Measurements from ENCODE around the gene YIPF3.
"Not testable (repeated sequence)": the region's sequence is repeated elsewhere in the genome, so short reads cannot be mapped to it uniquely, and the experiment has no call there.

YIPF3 gene

DNA sequence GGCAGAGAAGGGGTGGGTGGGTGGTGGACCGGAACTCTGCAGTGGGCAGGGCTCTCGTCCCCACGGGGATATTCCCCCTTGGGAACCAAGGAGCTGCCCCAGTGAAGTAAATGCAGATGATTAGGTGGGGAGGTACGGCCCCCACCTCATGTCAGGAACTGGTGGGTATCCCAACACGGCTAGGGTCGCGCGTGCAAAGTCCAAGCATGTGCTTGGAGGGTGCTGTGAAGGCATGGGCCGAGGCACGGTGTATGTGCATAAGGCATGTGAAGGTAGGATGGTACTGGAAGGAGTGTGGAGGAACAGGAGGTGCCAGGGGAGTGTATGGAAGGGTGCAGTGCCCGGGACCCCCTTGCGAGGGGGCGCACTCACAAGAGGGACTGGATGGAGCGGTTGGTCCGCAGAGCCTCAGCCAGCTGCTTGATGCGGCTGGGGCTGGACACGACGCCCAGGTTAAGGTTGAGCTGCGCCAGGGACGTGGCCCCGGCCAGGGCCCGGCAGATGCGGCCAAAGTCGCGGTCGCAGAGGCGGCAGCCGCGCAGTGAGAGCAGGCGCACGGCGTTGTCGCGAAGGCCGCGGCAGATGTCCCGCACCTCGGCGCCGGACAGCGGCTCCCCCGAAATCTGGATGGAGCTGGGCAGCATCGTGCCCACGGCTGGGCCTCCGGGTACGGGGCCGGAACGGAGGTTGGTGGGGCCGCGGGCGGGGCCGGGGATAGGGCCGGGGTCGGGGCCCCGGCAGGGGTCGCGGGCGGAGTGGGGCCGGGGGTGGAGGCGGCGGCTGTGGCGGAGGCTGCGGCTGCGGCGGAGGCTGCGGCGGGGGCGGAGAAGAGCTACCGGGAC lies 7.4 kb downstream of the YIPF3 start:
- no peak for FAIRE-seq

DNA sequence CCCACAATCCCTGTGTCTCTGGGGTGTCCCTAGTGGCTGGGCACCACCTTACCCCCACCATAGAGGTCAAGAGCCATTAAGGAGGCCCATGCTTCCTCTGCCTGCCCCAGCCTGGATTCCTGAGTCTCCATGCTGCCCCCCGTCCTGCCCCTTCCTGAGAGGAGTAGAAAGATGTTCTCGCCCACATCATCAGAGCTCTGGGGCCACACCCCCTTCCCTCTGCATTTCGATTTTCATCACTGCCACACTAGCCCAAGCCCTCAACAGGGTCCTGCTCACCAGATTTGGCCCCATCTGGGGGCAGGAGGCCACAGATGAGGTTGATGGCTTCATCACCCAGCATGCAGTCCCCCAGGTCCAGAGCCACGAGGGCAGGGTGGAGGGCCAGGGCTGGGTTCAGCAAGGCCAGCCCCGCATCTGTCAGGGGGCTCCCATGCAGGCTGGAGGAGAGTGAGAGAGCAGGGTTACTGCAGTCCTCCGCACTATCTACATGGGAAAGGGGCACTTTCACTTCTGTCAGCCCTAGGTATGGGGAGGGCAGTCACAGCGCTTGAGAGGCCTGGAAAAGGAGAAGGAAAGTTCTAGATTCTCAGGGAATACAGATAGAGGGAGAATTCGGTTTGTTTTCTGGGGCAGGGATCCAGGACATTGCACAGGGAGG lies 8.1 kb downstream of the YIPF3 start:
- FAIRE-seq = no peak

DNA sequence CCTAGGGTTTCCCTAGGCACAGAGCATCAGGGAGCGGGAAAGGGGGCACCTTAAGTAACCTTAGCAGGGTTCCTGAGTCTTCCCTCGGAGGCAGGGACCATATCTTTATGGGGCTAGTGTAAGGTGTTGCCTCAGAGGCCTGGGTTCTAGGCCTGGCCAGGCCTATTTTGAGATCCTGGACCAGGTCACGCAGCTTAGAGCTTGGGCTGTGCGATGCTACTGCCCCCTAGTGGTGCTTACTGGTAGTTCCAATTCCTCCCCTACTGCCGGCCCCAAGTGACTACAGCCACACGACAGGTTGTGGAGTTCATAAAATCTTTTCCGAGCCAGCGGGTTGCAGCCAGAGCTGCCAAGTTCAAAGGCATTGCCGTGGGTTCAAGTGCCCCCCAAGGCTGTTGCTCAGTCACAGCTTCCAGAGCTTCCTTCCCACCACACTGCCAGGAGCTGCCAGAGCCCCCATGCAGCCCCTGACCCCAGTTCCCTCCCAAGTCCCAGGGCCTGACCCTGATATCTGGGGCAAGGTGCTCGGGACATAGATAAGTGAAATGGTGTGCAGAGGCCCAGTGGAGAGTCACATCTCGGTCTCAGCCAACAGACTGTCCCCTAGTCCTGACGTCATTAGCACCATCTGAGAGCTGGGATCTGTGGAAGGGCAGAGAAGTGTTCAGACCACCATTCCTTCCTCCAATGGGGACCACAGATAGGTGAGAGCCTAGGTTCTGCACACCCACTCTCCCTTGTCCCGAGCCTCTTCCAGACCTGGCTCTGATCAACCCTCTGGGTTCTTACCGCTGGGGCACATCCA lies 9.9 kb downstream of the YIPF3 start:
- no peak for FAIRE-seq

DNA sequence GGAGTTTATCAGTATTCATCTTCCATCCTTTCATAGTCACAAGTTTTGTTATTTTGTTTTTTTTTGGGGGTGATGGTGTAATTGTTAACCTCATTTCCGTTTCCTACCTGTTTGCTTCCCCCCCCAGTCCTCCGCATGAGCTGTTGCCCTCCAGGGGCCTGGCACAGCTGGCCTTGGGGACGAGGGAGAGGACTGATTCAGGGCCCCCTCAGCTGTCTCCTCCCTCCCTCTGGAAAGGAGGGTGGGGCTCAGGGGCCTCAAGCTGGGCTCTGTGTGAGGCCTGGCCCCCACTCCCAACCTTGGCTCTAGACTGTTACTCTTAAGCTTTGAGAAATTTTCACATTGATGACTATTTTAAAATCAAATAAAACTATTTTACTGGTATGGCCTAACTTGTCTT lies 10.6 kb downstream of the YIPF3 start:
- no peak for FAIRE-seq

DNA sequence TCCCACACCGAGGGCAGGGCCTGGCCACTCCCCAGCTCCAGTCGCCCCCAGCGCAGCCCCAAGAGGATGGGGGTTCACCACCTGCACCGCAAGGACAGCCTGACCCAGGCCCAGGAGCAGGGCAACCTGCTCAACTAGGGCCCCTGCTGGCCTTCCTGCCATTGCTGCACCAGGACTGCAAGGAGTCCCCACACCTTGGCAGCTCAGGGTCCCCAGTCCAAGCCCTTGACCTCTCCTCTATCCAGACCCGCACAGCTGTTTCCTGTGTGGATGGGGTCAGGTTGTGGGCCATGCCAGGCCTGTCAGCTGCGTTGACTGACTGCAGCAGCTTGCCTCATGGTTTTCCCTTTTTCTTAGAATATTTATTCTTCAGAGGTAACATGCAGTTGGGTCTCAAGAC lies 11.0 kb downstream of the YIPF3 start:
- FAIRE-seq = no peak

DNA sequence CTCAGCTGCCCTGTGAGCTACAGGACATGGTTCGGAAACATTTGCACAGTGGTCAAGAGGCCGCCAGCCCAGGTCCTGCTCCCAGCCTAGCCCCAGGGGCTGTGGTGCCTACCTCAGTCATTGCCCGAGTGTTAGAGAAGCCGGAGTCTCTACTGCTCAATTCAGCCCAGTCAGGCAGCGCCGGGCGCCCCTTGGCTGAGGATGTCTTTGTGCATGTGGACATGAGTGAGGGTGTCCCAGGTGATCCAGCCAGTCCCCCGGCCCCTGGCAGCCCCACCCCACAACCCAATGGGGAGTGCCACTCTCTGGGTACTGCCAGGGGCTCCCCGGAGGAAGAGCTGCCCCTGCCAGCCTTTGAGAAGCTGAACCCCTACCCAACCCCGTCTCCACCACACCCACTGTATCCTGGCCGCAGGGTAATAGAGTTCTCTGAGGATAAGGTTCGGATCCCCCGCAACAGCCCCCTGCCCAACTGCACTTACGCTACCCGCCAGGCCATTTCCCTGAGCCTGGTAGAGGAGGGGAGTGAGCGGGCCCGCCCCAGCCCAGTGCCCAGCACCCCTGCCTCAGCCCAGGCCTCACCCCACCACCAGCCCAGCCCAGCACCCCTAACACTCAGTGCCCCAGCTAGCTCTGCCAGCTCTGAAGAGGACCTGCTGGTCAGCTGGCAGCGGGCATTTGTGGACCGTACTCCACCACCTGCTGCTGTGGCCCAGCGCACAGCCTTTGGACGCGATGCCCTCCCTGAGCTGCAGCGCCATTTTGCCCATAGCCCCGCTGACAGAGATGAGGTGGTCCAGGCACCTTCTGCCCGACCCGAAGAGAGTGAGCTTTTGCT lies 11.8 kb downstream of the YIPF3 start:
- FAIRE-seq = no peak

DNA sequence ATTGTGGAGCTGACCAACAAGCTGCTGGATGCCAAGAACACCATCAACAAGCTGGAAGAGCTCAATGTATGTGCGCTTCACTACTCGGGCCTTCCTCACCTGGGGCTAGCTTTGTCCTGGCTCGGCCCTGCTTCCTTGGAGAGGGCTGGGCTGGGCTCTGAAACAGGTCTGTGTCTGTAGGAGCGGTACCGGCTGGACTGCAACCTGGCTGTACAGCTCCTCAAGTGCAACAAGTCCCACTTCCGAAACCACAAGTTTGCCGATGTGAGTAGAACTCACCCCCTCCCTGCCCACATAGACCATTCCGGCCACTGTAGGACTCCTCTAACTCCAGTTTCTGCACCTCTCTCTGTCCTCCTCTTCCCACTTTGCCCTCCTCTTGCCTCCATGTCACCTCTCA lies 13.3 kb downstream of the YIPF3 start:
- FAIRE-seq = no peak

DNA sequence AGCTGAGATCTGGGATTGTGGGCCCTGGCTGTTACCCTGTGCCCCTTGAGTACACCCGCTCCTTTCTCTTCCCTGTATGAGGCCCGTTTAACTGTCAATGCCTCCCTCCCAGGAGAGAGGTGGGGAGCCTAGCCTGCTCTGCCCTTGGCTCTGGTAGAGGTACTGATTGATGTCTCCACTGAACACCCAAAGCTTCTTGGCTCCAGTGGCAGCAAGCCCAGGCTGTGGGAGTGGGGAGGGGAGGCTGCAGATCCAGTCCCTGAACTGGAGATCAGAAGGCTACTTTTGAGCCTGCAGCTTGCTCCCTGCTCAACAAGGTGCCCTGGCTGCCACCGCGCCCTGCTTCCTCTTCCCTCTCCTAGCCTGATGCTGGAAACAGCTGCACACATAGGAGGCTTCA lies 14.1 kb downstream of the YIPF3 start:
- no peak for FAIRE-seq

DNA sequence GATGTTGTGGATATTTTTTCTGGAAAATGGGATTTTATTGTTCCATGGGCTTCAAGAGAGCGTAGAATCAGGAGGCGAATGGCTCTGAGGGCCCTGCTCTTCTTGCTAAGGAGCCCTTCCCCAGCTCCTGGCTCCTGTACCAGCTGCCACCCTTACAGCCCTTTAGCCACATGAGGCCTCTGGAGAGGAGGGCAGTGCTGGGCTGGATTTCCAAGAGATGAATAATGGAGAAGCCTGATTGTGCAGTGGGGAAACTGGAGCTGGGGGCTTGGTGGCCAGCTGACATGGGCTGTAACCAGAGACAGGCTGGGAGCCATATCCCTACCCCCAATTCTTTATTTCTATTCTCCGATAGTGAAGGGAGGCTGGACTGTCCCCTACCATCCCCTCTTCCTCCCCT lies 15.8 kb downstream of the YIPF3 start:
- FAIRE-seq = no peak

DNA sequence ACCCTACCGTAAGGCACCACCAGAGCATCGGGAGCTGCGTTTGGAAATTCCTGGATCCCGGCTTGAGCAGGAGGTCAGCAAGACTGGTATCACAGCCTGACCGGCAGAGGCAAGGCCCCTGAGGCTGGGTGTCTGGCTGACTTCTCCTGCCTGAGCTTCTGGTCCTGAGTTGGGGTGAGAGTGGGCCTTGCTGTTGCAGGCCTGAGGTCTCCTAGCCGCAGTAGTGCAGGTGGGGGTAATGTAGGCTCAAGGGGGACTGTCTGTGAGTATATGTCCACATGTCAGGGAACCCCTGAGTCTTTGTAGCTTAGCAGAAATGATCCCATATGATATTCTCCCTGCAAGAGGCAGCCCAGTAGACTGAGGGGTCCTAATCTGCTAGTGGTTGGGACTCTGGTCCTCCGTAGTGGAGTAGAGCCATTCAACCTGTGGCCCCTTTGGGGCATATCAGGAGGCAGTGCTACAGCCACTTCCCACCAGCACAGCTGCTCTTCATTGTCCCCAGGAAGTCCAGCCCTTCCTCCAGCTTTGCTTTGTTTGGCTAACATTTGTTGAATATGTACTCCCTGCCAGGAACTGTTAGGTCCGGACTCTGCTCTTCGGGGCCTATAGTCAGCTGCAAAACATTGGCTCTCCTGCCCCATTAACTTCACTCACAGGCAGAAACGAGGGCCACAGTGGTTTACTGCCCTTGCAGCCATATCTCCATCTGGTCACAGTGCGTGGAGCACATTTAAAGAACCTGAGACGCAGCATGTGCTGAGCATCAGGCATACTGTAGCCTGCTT lies 17.5 kb downstream of the YIPF3 start:
- FAIRE-seq = no peak

DNA sequence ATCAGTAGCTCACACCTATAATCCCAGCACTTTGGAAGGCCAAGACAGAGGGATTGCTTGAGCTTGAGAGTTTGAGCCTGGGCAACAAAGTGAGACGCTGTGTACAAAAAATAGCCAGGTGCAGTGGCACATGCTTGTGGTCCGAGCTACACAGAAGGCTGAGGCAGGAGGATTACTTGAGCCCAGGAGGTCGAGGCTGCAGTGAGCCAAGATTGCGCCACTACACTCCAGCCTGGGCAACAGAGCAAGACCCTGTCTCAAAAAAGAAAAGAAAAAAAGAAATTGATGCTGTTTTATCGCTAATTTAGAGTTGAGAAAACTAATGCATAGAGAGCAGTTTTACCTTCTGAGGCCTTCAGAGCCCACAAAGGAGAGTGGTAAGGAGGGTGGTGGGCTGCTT lies 18.4 kb downstream of the YIPF3 start:
- not testable (repeated sequence) for FAIRE-seq

DNA sequence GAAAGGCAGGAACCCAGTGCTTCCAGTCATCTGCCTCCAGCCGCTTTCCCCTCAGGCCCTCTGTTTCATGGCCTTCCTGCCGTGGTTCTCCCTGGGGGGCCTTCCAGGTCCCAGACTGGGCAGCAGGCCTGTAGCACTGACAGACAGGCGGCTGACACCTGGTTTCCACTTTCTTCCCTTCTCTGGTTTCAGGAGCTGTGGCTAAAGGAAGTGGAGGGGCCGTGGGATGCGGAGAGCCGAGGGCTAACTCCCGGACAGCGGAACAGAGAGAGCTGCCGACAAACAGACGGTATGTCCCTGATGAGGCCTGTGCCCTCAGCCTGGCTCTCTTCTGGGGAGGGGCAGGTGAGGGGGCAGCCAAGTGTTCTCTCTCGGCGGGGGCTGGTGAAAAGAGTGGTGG lies 19.0 kb downstream of the YIPF3 start:
- FAIRE-seq = no peak

DNA sequence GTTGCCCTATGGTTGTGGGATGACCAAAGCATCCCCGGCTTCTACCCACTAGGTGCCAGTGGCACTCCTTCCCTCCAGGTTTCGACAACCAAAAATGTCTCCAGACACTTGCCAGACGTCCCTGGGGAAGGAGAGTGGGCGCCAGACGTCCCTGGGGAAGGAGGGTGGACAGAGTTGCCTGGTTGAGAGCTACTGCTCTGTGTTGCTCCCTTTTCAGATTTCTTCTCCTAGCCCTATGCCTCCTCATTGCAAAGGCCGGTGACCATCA lies 19.7 kb downstream of the YIPF3 start:
- FAIRE-seq = no peak

DNA sequence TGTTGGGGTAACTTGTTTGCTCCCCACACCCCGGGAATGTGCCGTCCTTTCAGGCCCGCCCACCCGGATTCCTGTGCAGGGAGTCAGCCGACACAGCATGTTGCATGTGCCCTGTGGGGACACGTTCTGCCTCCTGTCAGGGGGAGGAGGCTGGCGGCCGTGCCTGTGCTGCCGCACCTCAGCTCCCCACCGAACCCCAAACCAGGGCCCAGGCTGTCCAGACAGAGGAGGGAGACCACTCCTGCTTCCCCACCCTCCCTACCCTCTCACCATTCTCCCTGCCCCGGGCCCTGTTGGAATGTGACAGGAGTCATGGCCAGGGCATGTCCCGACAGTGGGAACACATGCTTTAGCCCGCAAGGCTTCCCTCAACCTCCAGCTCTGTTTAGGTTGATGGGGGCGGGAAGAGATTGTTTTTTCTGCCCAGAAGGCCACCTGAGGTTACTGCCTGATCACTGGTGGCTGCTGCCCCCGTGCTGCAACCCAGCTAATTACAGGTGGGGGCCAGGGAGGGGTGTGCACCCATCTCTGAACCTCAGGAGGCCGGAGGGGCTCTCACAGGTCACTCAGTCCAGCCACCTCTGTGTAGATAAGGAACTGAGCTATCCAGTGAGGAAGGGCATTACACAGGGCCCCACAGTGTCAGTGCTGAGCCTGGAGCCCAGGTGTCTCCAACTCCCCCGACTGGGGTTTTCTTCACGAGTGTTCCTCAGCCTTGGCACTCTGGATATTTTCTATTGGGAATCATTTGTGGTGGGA lies 20.2 kb downstream of the YIPF3 start:
- no peak for FAIRE-seq

DNA sequence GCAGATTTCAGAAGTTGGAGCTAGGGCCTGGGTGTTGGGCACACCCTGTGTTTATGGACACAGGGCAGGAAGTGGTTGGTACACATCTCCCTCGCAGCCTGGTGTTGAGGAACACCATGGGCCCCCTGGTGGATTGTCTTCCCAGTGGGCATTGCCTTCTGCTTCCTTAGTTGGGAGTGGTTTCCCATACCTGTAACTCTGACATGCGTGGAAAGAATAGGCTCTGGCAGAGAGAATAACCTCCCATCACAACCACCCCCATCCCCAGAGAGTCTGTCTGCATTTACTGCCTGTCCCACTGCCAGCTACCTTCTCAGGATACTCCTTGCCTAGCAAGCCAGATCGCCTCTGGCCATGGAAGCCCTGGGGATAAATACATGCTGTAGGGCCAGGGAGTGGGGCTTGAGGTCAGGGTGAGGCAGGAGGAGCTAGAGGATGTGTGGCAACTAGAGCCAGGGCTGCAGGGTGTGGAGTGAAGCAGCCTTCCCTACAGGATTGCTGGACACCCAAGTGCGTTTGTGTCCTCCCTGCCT lies 21.3 kb downstream of the YIPF3 start:
- FAIRE-seq = no peak

DNA sequence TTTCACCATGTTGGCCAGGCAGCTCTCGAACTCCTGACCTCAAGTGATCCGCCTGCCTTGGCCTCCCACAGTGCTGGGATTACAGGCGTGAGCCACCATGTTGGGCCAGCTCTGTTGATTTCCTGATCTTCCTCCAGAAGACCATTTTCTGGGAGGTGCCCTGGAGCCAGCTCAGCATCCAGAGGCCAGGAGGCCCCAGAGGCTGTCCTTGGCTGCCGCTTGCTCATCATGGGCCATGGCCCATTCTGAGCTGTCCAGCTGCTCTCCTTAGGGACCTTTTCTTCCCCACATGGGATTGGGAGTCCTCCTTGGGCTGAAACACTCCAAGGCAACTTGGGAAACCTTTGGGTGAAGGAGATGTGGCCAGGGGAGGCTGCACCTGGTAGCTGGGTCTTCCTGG lies 22.0 kb downstream of the YIPF3 start:
- FAIRE-seq = no peak

DNA sequence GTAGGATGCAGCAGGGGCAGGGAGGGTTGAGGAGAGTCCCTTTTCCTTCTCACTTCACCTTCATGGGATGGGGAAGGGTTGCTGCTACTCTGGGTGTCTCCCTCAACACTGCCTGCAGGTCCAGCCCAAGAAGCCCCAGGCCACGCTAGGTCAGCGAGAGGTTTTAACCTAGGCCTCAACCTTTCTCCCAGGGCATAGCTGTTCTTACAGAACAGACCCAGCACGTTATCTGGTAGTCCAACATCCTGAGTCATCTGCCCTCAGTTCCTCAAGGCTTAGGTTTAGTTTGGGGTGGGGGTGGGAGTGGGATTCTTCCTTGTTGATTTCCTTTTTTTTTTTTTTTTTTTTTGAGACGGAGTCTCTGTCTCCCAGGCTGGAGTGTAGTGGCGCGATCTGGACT lies 22.4 kb downstream of the YIPF3 start:
- no peak for FAIRE-seq

DNA sequence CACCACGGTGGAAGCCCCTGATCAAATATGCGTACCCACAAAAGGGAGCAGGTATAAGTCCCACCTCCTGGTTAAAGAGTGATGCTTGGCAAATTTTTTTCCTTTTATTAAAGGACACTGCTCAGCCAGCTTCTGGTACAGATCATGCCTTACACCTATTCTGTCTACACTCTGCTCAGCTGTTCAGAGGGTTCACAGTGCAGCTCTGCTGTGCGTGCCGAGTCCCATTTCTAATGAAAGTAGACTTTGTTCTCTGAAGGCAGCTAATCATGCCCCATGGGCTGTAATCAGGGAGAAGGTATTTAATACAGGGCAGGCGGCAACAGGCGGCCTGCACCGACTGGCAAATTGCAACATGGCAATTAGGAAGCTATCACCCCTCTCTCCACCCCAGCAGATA lies 22.9 kb downstream of the YIPF3 start:
- no peak for FAIRE-seq

DNA sequence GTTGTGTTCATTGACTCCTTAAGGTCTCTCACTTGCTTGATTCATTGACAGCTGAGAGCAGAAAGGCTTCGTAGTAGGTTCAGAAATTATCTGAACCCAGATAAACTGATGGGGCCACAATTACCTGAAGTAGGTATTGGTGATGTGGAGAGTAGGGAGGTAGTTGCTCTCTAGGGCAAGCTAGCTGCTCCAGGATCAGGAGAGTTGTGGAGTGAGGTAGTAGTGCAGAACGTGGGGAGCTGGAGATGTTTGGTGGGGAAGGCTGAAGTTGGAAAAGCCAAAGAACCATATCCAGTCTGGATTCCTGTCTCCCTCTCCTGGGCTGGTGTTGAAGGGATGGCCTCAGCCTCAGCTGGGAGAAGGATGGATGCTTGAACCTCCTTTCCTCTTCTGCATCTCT lies 23.5 kb downstream of the YIPF3 start:
- FAIRE-seq = no peak

DNA sequence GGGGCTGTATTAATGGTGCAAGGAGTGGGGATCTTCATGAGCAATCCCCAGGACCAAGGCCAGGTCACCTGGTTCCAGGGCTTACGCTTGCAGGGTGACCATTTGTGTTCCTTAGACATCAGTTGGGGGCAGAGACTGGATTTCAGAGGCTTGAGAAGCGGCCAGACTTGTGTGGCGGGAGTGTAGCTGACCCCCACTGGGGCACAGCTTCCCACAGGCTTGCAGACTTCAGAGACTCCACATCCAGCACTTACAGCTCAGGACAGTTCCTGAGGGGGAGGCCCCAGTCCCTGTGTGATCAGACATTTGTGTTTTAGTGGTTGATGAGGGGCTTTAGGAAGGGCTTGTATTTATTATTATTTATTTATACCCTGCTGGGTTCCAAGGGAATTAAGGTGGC lies 24.1 kb downstream of the YIPF3 start:
- no peak for FAIRE-seq

Measured in colon (tissue), 2 donors.